T1000 (cell line): ENCODE measurements around the gene WDR55.
"Not testable (repeated sequence)": the region's sequence is repeated elsewhere in the genome, so short reads cannot be mapped to it uniquely, and the experiment has no call there.

Source experiments
- DNase-seq: peaks from one replicate; lab custom pipeline; 2025; ENCODE audit warnings: mixed read lengths; lab: John Stamatoyannopoulos, UW

WDR55 gene

DNA sequence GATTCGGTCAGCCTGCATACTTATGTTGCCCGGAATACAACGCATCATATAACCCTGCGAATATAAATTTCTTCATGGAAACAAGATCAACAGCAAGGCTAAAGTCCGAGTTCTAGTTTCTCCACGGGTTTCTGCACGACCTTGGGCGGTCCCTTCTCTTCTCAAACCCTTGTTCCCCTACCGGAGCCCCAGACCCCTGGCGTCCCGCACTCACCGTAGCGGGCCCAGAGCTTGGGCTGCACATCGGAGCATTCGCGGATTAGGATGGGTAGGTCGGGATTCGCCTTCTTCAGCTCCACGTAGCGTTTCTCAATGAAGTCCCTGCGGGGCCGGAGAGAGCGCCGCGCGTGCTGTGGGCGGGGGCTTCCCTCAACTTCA lies 17.7 kb upstream of the WDR55 start:
- DNase-seq = no peak

DNA sequence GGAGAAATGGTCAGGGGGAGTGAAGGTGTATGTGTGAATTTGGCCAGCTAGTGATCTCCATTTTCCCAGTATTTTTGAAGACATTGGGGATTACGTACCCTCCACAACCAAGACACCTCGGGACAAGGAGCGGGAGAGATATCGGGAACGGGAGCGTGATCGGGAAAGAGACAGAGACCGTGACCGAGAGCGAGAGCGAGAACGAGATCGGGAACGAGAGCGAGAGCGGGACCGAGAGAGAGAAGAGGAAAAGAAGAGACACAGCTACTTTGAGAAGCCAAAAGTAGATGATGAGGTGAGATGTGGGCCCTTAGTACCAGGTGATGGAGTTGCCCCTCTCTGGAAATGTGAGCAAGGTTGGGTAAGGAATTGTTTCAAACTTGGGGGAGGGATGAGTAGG lies 5.8 kb upstream of the WDR55 start:
- DNase-seq = no peak

DNA sequence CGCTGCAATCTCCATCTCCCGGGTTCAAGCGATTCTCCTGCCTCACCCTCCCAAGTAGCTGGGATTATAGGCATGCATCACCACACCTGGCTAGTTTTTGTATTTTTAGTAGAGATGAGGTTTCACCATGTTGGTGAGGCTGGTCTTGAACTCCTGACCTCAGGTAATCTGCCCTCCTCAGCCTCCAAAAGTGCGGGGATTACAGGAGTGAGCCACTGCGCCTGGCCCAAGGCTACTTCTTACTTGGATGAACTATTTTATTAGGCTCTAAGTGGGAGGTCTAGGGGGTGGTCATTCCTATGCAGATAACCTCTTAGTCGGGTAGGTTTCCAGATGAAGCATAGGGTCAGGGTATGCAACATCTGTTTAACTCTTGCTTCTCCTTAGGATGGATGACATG lies 4.3 kb upstream of the WDR55 start:
- DNase-seq = not testable (repeated sequence)

DNA sequence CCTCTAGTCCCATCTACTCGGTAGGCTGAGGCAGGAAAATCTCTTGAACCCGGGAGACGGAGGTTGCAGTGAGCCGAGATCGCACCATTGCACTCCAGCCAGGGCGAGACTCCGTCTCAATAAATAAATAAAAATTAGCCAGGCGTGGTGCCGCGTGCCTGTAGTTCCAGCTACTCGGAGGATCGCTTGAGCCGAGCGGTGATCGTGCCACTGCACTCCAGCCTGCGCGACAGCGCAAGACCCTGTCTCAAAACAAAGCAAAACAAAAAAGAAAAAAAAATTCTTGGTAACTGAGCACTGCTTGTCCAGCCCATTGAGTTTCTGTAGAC lies 710 bp upstream of the WDR55 start:
- no peak for DNase-seq

DNA sequence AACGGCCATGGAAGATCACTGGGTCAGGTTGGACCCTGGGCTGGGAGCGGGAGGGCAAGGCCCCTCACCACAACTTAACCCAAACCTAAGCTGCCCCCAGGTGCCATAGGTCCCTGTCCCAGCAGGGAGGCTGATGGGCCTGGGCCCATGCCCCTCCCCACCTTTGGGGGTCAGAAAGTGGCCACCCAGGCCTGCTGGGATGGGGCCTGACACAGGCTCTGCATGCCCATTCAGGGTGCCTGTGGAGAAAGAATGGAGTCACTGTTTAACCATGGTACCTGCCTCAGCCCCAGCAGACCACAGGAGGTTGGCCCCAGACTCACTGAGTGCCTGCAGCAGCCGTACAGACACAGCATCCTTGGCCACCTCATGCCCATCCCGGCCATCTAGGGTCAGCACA lies 6.3 kb downstream of the WDR55 start:
- DNase-seq = not testable (repeated sequence)

DNA sequence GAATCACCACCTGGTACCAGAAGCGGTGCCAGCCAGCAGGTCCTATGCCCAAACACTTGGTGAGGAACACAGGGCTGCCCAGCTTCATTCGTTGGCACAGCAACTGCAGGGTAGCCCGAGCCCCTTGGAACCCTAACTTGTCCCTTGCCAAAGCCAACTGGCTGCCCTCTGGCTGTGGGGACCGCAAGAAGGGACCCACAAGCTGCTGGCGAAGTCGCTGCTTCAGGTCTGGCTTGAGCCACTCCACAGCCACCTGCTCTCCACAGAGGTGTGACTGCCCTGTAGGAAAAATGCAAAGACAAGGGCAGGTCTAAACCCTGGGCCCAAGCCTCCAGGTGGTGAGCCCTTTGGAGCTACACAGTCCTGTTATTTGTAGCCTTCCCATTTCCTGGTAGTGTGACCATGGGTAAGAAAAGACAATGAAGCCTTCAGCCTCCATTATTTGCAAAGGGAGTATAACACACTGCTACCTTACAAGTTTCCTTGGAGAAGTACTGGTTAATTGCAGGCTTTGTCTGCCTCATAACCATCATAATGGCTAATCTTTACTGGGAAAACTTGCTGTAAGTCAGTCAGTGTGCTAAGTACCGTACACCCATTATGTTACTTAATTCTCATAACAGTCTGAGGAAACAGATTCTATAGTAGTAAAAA lies 6.9 kb downstream of the WDR55 start:
- DNase-seq = no peak

DNA sequence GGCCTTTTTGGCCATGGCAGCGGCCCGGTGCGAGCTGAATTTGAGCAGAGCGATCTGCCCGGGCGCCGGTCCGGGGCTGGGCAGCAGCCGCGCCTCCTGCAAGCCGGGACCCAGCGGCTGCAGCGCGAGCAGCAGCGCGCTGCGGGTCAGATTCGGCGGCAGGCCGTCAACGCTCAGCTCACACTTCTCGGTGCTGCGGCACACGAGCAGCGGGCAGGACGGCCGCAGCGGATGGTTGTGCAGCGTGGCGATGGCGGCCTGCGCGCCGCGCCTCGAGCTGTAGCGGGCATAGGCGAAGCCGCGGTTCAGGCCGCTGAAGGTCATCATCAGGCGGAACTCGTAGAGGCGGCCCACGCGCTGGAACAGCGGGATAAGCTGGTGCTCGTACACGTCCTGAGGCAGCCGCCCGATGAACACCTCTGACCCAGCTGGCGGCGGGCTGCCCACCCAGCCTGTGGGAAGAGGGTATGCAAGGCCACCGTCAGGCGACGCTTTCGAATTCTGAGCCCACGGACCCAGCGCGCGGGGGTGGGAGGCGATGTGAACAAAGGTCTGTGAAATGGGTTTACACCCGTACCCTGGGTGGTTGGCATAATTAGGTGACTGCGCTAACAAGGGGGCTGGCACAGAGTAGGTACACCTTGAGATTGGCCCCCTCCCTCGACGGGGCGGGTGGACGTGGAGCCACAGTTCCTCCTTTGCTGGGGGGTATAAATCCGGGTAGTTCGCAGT lies 7.9 kb downstream of the WDR55 start:
- no peak for DNase-seq

DNA sequence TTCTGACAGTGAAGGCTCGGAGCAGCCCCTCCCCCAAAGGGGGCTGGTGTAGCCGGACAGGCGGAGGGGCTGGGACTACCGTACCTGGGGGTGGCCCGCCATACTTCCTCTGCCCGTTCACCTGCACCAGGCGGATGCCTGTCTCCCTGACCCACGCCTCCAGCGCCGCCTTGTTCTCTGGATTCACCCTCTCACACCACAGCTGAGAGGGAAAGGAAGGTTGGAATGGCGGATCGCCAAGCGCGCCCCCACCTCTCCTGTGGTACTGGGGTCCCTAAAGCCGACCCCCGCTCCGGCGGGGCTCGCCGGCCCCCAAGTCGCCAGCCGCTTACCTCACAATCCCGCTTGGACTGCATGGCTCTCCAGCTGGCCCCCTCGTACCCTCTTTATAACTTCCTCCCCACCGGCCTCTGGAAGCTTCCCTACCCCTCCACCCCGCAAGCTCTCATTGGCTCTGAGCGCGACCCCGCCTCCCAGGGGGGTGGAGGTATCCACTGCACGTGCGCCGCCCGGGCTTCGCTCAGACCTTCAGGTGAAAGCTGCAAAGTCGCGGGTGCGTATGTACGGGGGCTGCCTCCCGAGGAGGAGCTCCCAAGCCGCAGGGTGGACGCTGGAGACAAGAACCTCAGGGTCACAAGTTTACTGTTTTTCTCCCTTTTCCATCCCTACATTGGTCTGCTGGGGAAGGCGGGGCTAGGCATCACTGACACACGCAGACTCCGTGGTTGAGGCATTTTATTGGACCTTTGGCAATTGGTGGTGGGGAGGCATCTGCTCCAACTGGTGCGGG lies 8.7 kb downstream of the WDR55 start, which contains the start of gene DND1:
TSS of gene DND1 (minus strand) at position 390 of the 790 bp plus-strand sequence. CDS start at position 356, 34 bp downstream.
- DNase-seq = no peak

DNA sequence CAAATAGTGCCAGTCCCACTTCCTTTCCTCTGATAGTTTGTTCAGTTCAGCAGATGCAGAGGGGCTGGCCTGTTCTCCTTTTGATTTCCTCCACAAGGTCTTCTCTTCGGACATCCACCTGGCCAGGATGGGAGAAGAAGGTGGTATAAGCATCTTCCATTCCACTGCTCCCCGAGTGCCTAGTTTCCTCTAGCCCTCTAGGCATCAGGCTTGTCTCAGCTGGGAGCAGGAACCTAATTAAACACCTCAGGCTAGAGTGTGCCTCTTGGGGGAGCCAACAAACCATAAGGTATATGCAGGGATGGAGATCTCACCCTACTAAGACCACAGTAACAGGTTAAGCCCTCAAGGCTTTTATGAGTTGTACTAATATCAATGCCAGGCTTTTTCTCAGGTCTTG lies 9.5 kb downstream of the WDR55 start:
- DNase-seq = no peak

DNA sequence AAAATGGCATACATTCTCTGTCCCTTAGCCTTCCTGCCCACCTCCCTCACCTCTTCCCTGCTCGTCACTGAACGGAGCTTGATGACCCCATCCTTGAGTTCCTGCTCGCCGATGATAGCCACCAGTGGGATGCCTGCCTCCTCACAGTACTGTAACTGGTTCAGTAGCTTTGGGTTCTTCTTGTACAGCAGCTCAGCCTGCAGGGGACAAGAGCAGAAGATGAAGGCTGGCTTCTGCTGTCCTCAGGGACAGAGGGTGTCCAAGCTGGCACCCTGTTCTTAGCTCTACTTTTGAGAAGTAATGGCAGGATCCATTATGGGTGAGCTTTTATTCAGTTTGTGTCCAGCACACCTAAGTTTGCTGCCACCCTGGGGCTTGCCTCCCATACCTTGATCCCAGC lies 9.9 kb downstream of the WDR55 start:
- no peak for DNase-seq

DNA sequence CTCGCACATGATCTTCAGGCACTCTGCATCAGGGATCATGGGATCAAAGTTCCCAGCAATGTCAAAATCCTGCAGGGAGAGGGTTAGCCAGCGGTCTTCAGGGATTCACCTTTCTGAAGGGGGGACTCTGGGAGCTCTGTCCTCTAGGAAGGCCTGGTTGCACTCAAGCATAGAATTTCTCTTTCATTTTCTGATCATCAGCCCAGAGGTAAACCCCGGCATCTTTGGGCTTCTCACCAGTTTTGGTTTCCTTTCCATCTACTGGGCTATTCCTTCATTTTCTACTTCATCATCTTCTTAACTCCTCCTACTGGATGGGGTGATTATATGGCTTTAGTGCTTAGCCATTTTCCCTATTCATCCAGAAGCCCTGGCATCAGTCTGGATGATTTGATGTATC lies 13.2 kb downstream of the WDR55 start:
- DNase-seq = no peak

DNA sequence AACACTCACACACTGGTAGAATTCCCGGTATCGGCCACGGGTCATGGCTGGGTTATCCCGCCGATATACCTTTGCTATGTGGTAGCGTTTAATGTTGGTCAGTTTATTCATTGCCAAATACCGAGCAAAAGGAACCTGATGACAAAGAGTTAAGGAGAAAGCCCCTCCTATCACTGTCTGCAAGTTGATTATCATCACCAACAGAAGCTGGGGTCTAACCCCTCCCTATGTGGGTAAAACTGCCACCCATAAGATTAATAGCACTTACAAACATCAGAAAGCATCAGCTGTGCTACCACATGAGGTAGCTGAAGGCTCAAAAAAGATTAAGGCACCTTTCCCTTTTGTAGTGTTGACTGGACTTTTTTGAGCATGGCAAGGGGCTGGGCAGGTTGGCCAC lies 14.3 kb downstream of the WDR55 start:
- no peak for DNase-seq

DNA sequence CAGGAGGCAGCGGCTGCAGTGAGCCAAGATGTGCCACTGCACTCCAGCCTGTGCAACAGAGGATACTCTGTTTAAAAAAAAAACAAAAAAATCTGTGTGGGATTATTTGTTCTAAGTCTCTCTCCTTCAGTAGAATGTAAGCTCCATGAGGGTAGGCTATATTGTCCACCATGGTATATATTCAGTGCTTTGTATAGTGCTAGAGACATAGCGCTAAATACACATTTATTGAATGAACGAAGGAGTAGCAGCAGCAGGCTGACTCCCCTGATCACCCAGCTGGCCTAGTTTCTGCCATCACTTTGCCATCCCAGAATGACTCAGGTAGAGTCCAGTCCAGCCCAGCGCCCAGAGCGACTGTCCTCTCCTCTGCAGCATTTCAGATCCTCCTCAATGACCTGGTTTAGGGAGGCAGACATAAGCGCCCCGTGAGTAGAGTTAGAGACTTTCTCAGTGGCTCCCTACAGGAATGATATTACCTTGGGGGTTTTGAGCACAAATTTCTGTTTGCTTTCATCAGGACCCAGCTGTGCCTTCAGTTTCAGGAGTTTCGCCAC lies 25.8 kb downstream of the WDR55 start:
- DNase-seq = no peak

DNA sequence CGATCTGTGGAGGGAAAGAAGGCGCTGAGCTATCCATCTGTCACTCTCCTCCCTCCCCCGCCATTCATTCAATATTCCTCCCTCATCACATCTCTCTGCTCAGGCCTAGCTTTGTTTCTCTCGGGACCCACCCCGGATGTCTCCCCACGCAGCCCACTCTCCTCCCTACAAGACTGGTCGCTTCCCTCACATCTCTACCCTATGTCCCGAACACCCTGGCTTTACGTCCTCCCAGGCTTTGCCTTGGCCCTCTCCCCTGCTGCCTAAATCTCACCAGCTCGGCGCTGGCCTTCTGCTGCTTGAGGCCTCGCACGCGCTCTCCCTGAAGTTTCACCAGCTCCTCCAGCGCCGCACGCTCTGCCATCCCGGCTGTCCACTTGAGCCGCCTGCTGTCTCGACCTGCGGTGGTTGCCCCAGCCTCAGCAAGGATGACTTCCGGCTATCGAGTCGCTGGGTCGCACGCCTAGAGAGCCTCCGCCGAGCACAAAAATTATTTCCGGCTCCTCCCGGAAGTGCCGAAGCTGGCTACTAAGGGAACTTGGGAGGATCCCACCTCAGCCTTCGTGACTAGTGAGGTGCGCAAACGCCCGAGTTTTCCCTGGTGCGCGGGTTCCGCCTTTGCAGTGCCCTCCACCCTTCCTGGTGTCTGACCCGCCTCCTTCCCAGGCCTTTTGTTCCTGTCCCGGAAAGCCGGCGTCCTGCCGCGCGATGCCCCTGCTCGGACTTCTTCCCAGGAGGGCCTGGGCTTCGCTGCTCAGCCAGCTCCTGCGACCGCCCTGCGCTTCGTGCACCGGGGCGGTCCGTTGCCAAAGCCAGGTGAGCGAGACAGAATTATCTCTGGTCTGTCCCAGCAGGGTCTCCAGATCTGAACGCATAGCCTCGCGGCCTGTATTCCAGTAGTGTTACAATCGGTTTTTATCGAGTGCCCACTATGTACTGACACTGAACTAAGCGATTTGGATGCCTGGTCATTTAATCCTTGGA lies 26.5 kb downstream of the WDR55 start, which contains the start of the genes HARS1 and HARS2:
TSS of gene HARS1 (minus strand) at position 430 of the 984 bp plus-strand sequence. CDS start at position 364, 66 bp downstream.
TSS of gene HARS2 (plus strand) at position 515 of the 984 bp plus-strand sequence. CDS start at position 709, 194 bp downstream.
- peak; percentile 92 for DNase-seq

DNA sequence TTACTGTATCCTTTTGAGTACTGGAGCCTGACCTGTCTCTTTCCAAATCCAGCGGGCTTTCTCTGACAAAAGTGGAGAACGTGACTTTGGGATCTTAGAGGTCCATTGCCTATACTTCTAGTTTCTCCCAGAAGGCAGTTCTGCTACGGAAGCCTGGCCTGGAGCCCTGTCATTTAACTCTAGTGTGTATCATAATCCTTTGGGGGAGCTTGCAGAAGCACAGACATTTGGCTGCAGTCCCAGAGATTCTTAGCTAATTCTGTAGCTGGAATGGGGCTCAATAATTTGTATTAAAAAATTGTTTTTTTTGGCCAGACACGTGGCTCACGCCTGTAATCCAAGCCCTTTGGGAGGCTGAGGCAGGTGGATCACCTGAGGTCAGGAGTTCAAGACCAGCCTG lies 29.6 kb downstream of the WDR55 start:
- no peak for DNase-seq

DNA sequence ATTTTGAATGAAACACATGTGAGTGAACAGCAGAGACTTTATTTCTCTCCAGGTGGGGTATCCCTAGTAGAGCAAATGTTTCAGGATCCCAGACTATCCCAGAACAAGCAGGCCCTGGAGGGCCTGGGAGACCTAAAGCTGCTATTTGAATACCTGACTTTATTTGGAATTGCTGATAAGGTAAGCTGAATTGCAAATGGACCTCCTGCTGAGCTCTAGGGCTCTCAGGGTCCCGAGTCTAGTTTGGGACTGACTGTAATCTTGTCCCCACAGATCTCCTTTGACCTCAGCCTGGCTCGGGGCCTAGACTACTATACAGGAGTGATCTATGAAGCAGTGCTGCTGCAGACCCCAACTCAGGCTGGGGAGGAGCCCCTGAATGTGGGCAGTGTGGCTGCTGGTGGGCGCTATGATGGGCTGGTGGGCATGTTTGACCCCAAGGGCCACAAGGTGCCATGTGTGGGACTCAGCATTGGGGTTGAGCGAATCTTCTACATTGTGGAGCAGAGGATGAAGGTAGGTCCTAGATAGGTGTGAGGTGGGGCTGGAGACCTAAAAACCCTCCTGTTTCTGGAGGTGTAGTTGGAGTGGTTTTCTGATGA lies 32.3 kb downstream of the WDR55 start:
- DNase-seq = no peak

DNA sequence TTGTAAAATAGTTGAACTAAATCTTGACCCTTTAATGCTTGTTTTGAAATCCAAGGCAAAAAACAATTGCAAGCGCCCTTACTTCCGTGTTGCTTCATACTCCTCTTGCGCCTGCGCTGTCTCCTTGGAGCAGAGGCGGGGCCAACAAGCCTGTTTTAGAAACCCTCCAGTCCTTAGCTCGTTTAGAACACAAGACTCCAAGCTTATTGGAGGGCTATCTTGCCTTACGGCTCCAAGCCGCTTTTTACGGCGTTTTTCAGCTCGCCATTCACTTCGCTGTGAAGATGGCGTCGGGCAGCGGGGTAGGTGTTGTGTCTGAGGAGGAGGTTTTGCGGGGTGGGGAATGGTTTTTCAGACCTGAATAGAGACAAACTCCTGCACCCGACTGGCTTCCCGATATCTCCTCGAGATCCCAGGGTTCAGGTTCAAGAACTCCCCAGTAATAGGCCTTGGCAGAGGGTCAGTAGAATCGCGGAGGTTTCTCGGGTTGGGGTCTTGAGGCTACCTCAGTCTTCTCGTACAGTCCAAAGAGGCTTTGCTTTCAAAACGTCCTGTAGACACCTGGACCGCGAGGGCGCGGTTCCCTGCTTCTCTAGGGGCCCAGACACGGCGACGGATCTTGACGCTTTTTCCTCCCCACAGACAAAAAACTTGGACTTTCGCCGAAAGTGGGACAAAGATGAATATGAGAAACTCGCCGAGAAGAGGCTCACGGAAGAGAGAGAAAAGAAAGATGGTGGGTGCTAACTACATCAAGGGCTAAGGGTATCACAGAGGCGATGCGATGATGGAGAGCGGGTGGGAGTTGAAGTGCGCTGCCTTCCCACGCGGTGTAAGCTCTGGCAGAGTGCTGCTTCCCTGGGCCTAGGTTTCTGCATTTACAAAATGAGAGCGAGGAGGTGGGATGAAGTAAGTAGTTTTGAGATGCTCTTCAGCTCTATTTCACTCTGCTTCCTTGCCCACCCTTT lies 35.8 kb downstream of the WDR55 start, which contains the start of gene ZMAT2:
TSS of gene ZMAT2 (plus strand) at position 271 of the 968 bp plus-strand sequence. CDS start at position 285, 14 bp downstream.
- peak; percentile 79 for DNase-seq

DNA sequence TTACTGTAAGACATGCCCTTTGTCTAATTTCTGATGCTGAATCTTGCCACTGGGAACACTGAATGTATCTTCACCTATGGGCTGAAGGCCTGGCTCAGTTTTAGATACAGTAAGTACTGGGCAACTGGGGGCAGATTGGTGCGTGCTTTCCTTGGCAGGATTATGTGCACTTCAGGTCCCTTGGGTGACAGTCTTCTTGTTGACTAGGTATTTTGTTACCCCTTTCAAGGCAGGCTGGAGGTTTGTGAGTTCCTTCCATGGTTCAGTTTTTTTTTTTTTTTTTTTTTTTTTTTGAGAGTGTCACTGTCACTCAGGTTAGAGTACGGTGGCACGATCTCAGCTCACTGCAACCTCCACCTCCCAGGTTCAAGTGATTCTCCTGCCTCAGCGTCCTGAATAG lies 43.1 kb downstream of the WDR55 start:
- no peak for DNase-seq

DNA sequence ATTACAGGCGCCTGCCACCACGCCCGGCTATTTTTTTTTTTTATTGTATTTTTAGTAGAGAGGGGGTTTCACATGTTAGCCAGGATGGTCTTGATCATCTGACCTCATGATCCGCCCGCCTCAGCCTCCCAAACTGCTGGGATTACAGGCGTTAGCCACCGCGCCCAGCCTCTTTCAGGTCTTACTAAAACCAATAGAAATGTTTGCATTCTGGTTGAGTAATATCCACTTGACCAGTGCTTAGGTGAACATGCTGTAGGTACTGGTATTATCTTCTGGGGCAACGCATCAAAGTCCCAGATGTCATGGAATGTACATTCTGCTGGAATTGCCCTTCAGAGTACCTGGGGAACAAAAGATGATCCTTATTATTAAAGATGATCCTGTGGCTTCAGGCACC lies 44.1 kb downstream of the WDR55 start:
- DNase-seq = not testable (repeated sequence)
